Measurements from ENCODE around the gene VPS13D. TPM values are rescaled to one million over a fixed set of nuclear protein-coding genes. Genes with fewer than 3 reads are reported as not detected.

Gene VPS13D
- total and polyA plus RNA-seq, 2 experiments from 2014 or later, result 10.7 to 34.9 TPM

DNA sequence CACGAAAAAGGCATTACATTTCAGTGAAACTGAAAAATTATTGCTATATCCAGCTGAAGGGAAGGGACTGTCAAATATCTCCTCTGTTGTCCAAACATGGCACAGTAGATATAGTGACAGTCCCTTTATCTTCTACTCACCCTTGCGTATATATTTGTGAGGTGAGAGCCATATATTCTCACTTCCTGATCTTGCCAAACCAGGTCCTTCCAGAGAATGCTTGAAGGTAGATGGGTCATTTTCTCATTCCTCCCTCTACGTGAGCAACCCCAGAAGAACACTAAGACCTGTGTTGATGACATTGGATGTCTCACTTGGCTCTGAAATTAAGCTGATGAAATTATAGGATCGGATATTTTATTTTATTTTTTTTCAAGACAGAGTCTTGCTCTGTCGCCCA is 237.0 kb downstream of the VPS13D start:
- H3K27ac Mint-ChIP-seq, result no peak overlapping the region
- no peaks in the 10 kb centered on the region for H3K4me1 ChIP-seq (ENCODE audit: insufficient read depth)
- no peaks in the 10 kb centered on the region for H3K9me3 Mint-ChIP-seq
- no peak for DNase-seq (ENCODE audit: low spot score)
- no peaks in the 10 kb centered on the region for H3K36me3 ChIP-seq (ENCODE audit: insufficient read depth)
- H3K4me3 ChIP-seq, result no peak overlapping the region
- H3K4me2 ChIP-seq, result no peak overlapping the region
- H3F3A ChIP-seq (replicated peaks; ENCODE audit: low read depth), result no peaks in the 10 kb centered on the region
- H3K79me2 ChIP-seq (replicated peaks; ENCODE audit: insufficient read depth), result no peaks in the 10 kb centered on the region
- no peak for TF ChIP-seq ZNF462 (CRISPR knock-in tag; IDR thresholded peaks at IDR 0.05)
- TF ChIP-seq CREB1 (CRISPR knock-in tag; IDR thresholded peaks at IDR 0.05; ENCODE audit: low read depth), result no peak
- no peak for TF ChIP-seq CTCF (conservative IDR thresholded peaks at IDR 0.05; ENCODE audit: low read depth in 2 of 2)
- no peak for TF ChIP-seq EZH2 (IDR thresholded peaks at IDR 0.05; ENCODE audit: low read depth, unreplicated experiment)
- TF ChIP-seq NANOG (IDR thresholded peaks at IDR 0.05; ENCODE audit: borderline replicate concordance), result no peak
- no peak for TF ChIP-seq STAT1 (IDR thresholded peaks at IDR 0.05; ENCODE audit: unreplicated experiment)
- no peak for TF ChIP-seq ZNF114 (CRISPR knock-in tag; IDR thresholded peaks at IDR 0.05)
- no peak for TF ChIP-seq JUNB (IDR thresholded peaks at IDR 0.05; ENCODE audit: unreplicated experiment)
- TF ChIP-seq, protein P1, sequence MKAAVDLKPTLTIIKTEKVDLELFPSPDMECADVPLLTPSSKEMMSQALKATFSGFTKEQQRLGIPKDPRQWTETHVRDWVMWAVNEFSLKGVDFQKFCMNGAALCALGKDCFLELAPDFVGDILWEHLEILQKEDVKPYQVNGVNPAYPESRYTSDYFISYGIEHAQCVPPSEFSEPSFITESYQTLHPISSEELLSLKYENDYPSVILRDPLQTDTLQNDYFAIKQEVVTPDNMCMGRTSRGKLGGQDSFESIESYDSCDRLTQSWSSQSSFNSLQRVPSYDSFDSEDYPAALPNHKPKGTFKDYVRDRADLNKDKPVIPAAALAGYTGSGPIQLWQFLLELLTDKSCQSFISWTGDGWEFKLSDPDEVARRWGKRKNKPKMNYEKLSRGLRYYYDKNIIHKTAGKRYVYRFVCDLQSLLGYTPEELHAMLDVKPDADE (IDR thresholded peaks at IDR 0.05), result no peak
- no peak for TF ChIP-seq EZH2phosphoT487 (IDR thresholded peaks at IDR 0.05; ENCODE audit: unreplicated experiment)
- TF ChIP-seq, protein P2, sequence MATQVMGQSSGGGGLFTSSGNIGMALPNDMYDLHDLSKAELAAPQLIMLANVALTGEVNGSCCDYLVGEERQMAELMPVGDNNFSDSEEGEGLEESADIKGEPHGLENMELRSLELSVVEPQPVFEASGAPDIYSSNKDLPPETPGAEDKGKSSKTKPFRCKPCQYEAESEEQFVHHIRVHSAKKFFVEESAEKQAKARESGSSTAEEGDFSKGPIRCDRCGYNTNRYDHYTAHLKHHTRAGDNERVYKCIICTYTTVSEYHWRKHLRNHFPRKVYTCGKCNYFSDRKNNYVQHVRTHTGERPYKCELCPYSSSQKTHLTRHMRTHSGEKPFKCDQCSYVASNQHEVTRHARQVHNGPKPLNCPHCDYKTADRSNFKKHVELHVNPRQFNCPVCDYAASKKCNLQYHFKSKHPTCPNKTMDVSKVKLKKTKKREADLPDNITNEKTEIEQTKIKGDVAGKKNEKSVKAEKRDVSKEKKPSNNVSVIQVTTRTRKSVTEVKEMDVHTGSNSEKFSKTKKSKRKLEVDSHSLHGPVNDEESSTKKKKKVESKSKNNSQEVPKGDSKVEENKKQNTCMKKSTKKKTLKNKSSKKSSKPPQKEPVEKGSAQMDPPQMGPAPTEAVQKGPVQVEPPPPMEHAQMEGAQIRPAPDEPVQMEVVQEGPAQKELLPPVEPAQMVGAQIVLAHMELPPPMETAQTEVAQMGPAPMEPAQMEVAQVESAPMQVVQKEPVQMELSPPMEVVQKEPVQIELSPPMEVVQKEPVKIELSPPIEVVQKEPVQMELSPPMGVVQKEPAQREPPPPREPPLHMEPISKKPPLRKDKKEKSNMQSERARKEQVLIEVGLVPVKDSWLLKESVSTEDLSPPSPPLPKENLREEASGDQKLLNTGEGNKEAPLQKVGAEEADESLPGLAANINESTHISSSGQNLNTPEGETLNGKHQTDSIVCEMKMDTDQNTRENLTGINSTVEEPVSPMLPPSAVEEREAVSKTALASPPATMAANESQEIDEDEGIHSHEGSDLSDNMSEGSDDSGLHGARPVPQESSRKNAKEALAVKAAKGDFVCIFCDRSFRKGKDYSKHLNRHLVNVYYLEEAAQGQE (IDR thresholded peaks at IDR 0.05; ENCODE audit: unreplicated experiment), result no peak
- TF ChIP-seq POLR2AphosphoS5 (IDR thresholded peaks at IDR 0.05; ENCODE audit: low read depth), result no peak
- TF ChIP-seq ZNF331 (CRISPR knock-in tag; IDR thresholded peaks at IDR 0.05; ENCODE audit: low read depth), result no peak
- H3K27ac ChIP-seq (ENCODE audit: low read depth), result no peak overlapping the region
- H4K20me1 ChIP-seq (replicated peaks; ENCODE audit: insufficient read depth), result no peaks in the 10 kb centered on the region; the same call in none of the 2 replicates
- no peaks in the 10 kb centered on the region for H3K27me3 ChIP-seq (ENCODE audit: insufficient read depth)
- H3K27me3 Mint-ChIP-seq (ENCODE audit: insufficient read depth, low read depth, poor library complexity), result no peaks in the 10 kb centered on the region
- no peak overlapping the region for H2AFZ ChIP-seq
- H3K4me1 Mint-ChIP-seq, result peaks cover 14% of the 10 kb centered on the region
- H3K4me3 Mint-ChIP-seq, result no peak overlapping the region
- ATAC-seq, result no peak
- no peaks in the 10 kb centered on the region for H3K9me2 ChIP-seq (ENCODE audit: insufficient read depth)
- peaks cover 3% of the 10 kb centered on the region; the same call in 1 of the 3 replicates for H3K36me3 Mint-ChIP-seq (ENCODE audit: low read depth)

Data from GM23338 (cell line).